ENCODE data around the gene PIK3R4.

GRCh38 chr3:130758624-130759369 is 12.2 kb upstream of the PIK3R4 start:
- TF ChIP-seq CTCF (IDR thresholded peaks at IDR 0.05): no peak
- no peak for TF ChIP-seq POLR2A (IDR thresholded peaks at IDR 0.05)

Data from uterus (tissue), 2 donors.